HUDEP-2 (cell line): ENCODE measurements around the gene GRIK4.

ENCODE experiments used
- DNase-seq, 76 experiments: peaks; one replicate each; lab custom pipeline; 2025; ENCODE audit not compliant: unreplicated experiment in 76 of 76; lab: John Stamatoyannopoulos, UW

GRIK4 gene

DNA sequence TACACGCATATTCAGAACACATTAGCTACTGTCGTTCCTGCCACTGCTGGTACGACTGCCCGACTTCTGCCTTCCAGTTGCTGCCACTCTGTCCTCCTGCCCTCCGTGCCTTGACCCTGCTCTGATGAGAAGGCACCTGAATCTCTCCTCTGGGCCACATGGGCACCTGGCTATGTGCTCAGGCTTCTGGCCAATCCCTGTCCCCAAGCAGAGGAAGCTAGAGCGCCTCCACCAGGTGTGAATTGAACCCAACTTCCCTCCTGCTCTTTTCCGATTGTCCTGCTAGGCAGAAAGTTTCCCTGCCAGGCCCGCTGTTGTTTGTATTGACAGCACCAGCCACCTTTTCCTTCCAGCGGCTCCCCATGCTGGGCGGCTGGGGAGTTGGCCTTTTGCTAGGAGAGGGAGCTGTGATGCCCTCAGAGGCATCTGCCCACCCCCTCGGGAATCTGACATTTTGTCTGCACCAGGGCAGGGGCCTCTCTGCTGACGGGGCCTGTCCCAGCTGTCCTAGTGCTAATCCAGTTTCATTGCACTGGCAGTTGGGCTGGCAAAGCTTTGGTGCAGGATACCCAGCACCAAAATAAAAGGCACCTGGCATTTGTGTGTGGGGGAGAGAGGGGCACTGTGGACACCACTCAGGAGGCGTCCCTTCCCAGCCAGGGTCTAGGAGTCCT is 118.0 kb downstream of the GRIK4 start:
- no peak for DNase-seq

DNA sequence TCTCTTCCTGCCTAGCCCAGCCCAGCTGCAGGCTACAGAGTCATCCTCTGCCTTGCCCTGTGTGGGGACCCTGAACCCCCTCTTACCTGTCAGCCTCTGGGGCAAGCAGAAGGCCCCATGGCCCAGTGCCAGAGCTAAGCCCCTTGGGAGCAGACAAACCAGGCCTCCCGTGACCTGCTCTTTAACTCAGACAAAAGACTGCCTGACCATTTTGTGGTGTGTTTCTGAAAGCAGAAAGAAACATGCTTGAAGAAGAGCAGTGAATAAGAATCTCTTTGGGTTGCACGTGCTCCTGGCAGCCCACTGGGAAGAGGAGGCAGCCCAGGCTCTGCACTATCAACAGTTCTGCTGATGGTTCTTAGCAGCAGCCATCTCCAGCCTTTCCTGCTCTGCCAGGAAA is 118.6 kb downstream of the GRIK4 start:
- no peak for DNase-seq

DNA sequence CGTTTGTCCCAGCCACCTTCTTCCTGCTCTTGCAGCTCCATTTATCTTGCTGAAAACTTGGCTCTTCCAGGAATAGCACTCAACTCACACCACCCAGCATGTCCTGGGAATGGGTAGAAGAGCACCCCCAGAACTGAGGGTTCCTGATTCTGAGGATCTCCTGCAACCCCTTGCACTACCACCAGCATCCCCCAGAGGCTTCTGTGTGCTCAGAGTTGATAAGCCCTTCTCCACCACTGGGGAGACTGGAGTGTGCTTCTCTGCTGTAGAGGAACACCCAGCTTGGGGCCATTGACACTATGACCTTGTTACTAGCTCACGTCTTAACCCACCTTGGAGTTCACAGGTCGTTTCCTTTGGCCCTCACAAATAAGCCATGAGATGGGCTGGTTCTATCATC is 121.0 kb downstream of the GRIK4 start:
- DNase-seq, result peak in 1 of 76 experiments; percentile 3

DNA sequence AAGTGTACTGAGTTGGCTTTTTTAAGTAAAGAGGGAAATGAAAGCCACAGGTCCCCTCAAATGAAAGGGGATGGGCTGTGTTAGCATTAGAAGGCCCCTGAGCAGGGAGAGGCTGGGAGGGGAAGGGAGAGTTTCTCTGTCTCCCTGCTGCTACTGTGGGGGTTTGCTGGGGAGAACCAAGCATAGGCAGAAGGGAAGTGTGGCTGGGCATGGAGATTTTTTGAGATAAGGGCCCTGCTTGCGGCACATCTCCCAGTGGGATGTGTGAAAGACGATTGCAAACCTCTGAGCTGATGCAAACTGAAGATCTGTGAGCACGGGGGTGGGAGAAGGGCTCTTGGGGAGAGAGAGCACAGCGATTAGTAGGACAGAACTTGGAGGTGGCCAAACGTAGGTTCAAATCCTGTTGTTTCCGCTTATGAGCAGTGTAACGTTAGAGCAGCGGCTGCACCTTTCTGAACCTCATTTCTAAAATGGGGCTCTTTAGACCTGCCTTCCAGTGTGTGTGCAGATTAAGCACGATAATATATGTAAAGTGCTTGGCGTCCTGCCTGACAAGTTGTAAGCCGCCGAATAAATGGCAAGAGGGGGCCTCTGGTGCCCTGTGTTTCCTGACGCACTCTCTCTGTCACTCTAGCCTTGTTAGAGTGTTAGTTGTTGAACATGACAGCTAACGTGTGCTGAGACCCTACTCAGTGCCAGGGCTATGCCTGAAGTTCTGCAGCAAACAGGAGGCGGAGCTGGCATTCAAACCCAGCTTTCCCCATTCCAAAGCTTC is 122.3 kb downstream of the GRIK4 start:
- no peak for DNase-seq

DNA sequence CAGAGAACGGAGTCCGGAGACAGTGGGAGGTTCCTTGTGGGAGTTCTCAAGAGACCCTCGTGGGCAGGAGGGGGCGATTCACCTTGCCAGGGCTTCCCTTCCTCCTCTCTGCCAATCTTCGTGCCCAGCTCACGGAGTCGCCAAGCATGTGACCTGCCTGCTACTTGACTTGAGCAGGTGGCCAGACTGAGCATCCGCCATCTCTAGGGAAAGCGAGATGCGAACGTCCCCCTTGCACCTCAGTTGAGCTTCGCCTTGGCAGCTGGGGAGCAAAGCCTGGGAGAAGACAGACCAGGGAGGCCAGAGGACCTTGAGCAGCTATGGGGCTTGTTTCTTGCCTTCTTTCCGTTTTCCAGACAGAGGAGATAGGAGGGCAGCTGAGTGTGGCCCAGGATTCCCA is 123.2 kb downstream of the GRIK4 start:
- no peak for DNase-seq

DNA sequence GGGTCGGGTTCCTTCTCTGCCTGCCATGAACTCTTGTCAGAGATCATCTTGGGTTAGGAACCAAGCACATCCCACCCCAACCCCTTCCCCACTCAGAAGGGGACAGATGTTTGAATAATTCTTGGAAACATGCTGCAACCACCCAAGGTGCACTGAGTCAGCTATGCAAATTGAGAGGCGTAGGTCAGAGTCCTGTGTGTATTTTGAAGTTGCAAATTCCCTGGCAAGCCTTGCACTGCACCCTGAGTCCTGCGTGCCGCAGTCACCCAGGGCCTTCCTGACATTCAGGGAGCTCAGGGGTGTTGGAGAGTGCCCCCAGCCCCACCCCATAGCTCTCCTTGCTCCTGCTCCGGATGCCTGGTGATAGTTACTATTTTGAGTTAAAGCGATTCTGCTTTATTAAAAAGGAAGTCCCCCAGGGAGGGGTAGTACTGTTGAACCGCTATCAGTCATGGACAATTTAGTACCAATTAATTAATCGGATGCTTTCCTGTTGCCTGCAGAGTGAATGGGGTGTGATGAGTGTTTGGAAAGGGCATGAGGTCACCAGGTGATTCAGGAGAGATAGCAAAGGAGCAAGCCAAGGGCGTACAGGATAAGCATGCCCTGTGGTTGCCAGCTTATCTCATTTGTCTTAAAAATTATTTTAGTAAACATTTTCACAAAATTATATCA is 123.7 kb downstream of the GRIK4 start:
- no peak for DNase-seq

DNA sequence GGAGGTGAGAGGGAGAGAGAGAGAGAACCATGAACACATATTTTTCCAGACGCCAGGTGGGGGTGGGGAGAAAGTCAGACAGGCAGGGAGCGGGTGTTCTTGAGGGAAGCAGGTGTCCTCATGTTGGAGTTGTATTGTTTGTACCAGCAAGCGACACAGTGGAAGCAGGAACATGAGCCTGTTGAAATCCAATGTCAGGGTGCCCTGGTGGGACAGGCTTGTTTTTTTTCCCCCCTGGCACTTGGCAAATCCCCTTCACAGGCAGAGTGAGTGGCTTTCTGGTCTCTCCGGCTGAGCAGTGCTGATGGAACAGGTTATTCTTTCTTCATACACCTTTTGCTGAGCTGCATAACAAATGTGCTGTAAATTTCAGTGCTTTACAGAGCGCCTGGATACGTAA is 125.6 kb downstream of the GRIK4 start:
- DNase-seq, result no peak

DNA sequence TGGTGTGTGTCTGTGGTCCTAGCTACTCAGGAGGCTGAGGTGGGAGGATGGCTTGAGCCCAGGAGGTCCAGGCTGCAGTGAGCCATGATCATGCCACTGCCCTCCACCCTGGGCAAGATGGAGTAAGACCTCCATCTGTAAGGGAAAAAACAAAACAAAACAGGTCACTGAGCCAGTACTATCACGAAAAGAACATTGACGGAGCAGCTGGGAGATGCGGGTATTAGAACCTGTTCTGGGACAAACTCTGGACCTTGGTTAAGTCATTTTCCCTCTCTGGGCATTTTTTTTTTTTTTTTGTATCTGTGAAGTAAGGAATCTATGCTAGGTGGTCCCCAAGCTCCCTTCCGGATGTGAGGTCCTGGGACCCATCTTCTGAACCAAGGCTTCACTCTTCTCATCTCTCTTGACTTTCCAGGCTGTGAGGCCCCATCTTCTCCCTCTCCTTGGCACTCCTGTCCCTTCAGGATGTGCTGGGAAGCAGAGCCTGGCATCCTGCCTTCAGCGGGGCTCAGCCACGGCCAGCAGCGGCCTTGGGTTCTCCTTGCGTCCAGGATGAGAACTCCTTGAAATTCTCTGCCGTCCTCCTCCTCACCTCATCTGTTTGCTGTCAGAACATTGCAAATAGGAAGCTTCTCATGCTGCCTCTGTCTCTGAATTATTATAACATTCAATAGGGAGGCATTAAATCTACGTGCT is 130.8 kb downstream of the GRIK4 start:
- DNase-seq, result no peak

DNA sequence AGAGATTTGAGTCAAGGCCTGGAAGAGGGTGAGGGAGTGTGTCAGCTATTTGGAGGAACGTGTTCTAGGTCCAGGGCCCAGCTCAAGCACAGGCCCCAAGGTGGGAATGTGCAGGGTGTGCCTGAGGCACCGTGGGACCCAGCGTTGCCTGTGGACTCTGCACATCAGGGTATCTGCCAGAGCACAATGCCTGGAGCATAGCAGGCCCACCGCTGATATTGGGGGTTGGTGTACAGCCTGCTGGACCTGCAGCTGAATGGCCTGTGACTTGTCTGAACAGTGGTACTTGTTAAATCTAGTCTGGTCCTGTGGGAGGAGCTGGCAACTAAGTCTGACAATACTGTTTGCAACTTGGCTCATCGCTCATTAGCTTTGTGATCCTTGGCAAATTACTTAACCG is 131.7 kb downstream of the GRIK4 start:
- DNase-seq, result no peak

DNA sequence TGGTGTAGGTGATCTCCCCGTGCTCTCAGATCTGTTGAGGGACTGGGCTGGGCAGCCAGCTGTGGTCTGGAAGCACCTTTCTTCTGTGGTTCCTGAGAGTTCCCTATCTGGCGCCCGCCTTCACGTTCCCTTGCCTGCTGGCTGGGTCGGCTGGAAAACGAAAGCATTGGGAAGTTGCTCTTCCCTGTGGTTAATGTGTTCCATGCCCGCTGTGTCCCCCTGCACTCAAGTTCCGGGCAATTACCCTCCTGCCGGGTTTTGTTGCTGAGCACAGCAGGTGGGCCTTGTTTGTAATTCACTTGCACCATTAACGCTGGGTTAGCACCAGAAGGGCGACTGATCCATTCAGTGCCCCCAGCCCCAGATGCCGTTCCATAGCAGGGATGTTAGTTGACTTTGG is 134.1 kb downstream of the GRIK4 start:
- DNase-seq, result no peak

DNA sequence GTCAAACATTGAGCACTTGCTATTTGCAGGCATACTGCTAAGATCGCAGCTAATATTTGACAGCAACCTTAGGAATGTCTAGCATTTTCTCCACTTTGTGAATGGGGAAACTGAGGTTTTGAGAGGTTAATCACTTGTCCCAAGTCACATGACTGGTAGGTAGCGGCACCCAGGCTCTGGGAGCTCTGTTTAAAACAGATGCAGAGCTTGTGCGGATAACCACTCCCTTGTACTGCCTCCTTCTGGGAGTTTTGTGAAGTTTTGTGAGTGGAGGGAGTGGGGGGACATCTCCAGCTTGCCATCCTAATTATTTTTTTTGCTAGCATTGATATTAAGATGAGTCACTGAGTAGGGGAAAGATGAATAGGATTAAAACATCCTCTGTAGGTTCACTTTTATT is 134.7 kb downstream of the GRIK4 start:
- no peak for DNase-seq

DNA sequence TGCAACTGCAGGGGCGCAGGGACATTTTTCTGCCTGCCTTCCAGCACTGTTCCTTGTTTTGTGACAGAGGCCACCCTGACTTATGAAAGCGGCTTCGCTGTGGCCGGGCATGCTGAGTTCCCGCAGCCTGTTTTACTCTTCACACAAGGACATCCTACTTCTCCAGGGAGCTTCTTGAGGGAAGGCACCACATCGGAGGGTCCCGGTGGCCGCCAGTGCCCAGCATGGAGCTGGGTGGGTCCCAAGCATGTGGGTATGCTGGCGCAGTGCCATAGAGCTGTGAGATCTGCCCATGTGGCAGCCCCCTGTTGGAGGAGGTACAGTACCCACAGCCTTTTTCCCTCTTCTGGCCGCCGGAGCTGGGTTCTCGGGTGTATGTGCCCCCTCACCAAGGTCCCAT is 136.1 kb downstream of the GRIK4 start:
- no peak for DNase-seq

DNA sequence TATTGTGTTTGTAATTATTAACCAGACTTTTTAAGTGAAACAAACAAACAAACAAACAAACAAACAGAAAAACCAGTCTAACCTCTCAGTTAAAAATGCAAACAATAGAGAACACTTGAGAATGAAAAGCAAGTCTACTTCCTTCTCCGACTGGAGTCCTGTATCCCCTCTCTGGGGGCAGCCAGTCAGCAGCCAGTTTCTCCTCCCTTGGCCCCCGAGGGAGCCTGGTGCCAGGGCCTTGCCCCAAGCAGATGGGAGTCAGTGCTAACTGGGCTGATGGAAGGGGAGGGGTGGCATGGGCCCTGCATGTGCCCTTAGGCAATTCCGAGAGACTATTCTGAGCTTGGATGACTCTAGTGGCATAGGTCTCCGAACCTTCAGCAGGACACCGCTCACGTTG is 137.2 kb downstream of the GRIK4 start:
- no peak for DNase-seq

DNA sequence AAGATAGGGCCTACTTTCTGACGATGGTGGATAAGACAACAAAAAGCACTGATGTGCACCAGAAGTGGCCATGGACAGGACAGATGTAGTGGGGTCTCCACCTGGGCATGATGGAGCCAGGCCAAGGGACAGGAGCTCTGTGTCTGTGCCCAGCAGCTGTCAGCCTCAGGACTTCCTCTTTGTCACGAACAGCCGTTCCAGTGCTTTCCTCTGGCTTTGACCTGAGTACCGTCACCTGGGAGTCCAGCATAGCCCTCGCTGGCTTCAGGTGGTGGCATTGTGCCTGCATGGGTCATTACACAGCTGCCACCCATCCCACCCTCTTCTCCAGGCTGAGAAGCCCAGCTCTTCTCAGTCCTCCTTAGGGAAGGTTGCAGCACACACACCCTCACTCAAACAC is 137.8 kb downstream of the GRIK4 start:
- DNase-seq, result no peak

DNA sequence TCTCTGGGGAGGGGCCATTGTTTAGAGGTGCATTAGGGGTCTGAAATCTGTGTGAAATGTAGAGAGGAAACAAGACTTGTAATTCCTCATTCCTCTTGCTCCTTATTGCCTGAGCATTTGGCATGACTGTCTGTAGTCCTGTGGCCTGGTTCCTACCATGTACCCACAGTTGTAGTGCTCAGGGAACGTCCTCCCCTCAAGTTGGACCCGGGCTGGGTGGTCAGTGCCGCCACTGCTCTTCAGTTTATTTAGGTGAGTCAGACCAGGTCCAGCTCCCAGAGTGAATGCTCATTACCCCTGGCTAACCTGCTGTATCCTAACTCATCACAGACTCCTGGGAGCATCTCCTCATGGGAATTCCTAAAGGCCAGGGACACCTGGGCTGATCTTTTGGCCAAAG is 139.8 kb downstream of the GRIK4 start:
- no peak for DNase-seq

DNA sequence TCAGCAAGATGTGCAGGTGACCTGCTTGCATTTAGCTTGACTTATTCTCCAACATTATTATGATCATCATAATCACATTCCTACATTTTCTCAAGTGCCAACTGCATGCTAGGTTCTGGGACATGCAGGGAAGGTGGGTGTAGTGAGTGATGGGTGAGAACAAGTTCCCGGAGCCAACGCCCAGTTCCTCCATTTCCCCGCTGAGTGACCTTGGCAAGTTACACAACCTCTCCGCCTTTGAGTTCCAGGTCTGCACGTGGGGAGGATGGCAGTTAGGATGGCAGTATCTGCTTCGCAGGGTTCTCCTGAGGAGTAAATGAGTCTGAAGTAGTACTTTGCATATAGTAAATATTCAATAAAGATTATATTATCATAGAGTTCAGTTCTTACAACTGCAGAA is 140.3 kb downstream of the GRIK4 start:
- no peak for DNase-seq

DNA sequence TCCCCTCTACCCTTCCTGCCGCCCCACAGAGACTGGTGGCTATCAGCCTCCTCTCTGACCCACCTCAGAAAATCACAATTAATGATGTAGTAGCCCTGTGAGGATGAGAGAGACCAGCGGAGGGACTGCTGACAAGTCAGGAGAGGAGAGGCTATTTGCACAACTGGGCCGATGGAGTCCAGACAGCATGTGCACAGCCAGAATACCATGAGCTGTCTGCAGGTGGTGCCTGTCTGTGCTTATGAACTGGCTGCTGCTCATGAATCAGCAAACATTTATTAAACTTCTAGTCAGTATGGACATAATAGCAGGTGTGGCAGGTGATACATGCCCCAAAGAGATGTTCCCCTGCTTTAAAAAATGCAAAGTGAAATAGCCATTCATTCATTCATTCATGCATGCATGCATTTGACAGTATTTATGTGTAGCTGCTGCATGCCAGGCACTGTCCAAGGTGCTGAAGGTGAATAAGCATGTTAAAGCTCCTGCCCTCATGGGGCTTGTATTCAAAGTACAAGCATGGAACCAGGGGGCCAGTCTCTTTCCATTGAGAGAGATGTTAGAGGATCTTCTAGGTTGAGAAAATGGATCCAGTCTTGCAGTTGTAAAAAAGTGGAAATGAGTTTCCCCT is 141.3 kb downstream of the GRIK4 start:
- peak in 3 of 76 experiments; percentile 1 to 4 (median 2) for DNase-seq

DNA sequence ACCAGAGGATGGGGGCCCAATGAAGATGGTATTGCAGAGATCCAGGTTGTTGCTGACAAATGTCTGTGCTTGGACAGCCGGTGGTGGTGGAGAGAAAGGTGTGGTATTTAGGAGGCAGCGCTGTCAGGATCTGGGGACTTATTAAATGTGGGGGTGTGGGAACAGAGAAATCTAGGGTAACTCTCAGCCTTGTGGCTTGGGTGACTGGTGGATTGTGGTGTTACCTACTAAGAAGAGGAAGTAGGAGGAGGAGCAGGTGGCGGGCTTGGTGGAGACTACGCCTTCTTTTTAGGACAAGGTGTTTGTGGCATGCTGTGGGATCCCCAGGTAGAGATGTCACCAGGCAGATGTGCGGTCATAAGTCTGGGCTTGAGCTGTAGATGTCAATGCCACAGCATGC is 144.0 kb downstream of the GRIK4 start:
- DNase-seq, result no peak

DNA sequence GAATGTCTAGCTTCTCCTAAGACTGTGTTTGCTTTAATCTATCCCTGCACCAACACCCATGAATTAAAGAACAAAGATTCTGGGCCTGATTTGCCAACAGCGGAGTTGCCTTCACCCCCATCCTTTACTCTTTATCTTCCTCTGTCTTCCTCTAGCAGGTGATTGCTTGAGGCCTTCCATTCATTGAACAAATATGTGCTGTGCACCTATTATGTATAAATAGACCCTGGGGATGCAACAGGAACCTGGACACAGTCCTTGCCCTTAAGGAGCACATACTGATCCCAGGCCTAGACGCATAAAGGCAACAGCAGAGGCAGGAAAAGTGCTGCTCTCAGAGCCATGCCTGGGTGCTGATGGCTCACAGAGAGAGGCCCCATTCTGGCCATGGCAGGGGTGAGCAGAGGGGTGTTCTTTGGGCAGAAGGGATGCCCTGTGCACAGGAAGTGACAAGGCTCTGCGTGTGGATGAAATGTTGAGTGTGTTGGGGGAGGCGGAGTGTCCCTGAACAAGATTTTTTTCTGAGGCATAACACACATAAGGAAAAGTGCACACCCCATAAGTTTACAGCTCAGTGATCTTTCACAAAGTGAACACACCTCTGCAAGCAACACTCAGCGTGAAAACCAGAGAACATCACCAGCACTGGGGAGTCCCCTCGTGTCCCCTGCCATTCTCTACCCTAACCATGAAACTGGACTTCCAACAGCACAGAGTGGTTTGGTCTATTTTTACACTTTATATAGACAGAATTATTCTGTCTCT is 145.9 kb downstream of the GRIK4 start:
- DNase-seq, result no peak

DNA sequence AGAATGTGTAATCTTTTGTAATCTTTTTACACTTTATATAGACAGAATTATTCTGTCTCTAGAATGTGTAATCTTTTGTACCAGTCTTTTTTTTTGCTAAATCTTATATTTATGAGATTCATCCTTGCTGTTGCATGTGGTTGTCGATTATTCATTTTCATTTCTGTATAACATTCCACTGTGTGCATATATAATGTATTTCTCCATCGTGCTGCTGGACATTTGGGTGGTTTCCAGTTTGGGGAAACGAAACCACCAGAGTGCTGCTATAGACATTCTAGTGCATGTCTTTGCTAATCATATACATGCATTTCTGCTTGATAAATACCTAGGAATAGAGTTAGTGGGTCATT is 146.5 kb downstream of the GRIK4 start:
- DNase-seq, result no peak
